PC-9 (cell line): Measurements from ENCODE around the gene ST3GAL6. TPM values are rescaled to one million over a fixed set of nuclear protein-coding genes. Genes with fewer than 3 reads are reported as not detected.

Experiments used
- BruUV-seq: library from RNA; stranded (reverse); fragments of 400-500 nt; replicated peaks from 2 replicates; lab custom pipeline; 2021; lab: Mats Ljungman, UMichigan
- CTCF ChIA-PET: fragments of 300-600 bp; sonication (Branson Sonifier 250); formaldehyde crosslinking; loops from one replicate; lab custom pipeline; 2022; ENCODE audit warnings: antibody characterized with exemption; lab: Charles Lee
- POLR2A ChIA-PET: fragments of 300-600 bp; sonication (Branson Sonifier 250); formaldehyde crosslinking; loops from one replicate; lab custom pipeline; 2022; ENCODE audit warnings: antibody characterized with exemption; ENCODE audit not compliant: unreplicated experiment; lab: Charles Lee
- DNase-seq, 2 experiments: peaks; one replicate each; pipeline versions ENCODE4 v3.0.0 to v3.0.0-alpha.2; 2015 to 2022; ENCODE audit warnings: mixed read lengths in 1 of 2
- H2AFZ ChIP-seq: fragments of 200-600 bp; sonication (generic); 2 replicates; pipeline ENCODE4 v1.8.1; 2017; ENCODE audit warnings: antibody characterized with exemption
- H3F3A ChIP-seq: fragments of 200-600 bp; sonication (generic); 2 replicates; pipeline ENCODE4 v1.8.1; 2017; ENCODE audit warnings: antibody characterized with exemption, mild to moderate bottlenecking, low read depth; ENCODE audit not compliant: insufficient read depth
- H3K27ac ChIP-seq: fragments of 200-600 bp; sonication (generic); 2 replicates; pipeline ENCODE4 v1.6.1; 2016; ENCODE audit warnings: mixed run types
- H3K27me3 ChIP-seq: fragments of 200-600 bp; sonication (generic); 2 replicates; pipeline ENCODE4 v1.6.1; 2016; ENCODE audit warnings: low read depth, mixed run types; ENCODE audit not compliant: insufficient read depth
- H3K36me3 ChIP-seq: fragments of 200-600 bp; sonication (generic); 2 replicates; pipeline ENCODE4 v1.6.1; 2016; ENCODE audit warnings: low read depth, mixed run types
- H3K4me1 ChIP-seq: fragments of 200-600 bp; sonication (generic); replicated peaks from 2 replicates; pipeline ENCODE4 v1.6.1; 2016; ENCODE audit warnings: mixed run types; ENCODE audit not compliant: insufficient read depth
- H3K4me2 ChIP-seq: fragments of 200-600 bp; sonication (generic); 2 replicates; pipeline ENCODE4 v1.6.1; 2017; ENCODE audit warnings: mixed run types
- H3K4me3 ChIP-seq: fragments of 200-600 bp; sonication (generic); 2 replicates; pipeline ENCODE4 v1.6.1; 2016; ENCODE audit warnings: mixed run types
- H3K79me2 ChIP-seq: fragments of 200-600 bp; sonication (generic); 2 replicates; pipeline ENCODE4 v1.6.1; 2017; ENCODE audit warnings: low read depth, mixed run types
- H3K9me2 ChIP-seq: fragments of 200-600 bp; sonication (generic); 2 replicates; pipeline ENCODE4 v1.8.1; 2017; ENCODE audit warnings: mild to moderate bottlenecking; ENCODE audit not compliant: insufficient read depth
- H3K9me3 ChIP-seq: fragments of 200-600 bp; sonication (generic); 2 replicates; pipeline ENCODE4 v1.8.1; 2016; ENCODE audit warnings: low read depth; ENCODE audit not compliant: insufficient read depth
- H4K20me1 ChIP-seq: fragments of 200-600 bp; sonication (generic); 2 replicates; pipeline ENCODE4 v1.8.1; 2017; ENCODE audit not compliant: insufficient read depth
- CTCF ChIP-seq: fragments of 200-600 bp; sonication (generic); conservative IDR thresholded peaks from 2 replicates; pipeline ENCODE4 v1.6.1; 2017; ENCODE audit warnings: mixed run types, antibody characterized with exemption, mild to moderate bottlenecking, moderate library complexity
- EZH2 ChIP-seq: fragments of 200-600 bp; sonication (generic); IDR thresholded peaks from 2 replicates; pipeline ENCODE4 v1.8.0; 2017; ENCODE audit warnings: antibody characterized with exemption, low read depth
- intact Hi-C: fragments of 100-400 bp; cut with micrococcal nuclease; formaldehyde crosslinking; loops from one replicate; pipeline ENCODE4 v1.10.0; 2022; ENCODE audit not compliant: unreplicated experiment
- total RNA-seq: library from RNA; stranded (reverse); gene quantifications from 2 replicates; pipeline ENCODE4 v1.2.3, GENCODE V29; 2021

The ST3GAL6 gene
- total RNA-seq, 1 experiment from 2014 or later: 5.4 TPM

GRCh38 chr3:98786364-98787006 lies 23.3 kb downstream of the ST3GAL6 start:
- Histone ChIP-seq H3F3A (peaks cover 10% of the 10 kb centered on the region; the same call in 1 of the 2 replicates), H3K9me3 (no peaks in the 10 kb centered on the region), H2AFZ (no peak overlapping the region), H3K27me3 (no peaks in the 10 kb centered on the region), H3K4me2 (no peak overlapping the region), H3K4me1 (0 out of 2 replicates have a peak, but pooled peaks cover 7% of the 10 kb centered on the region), H3K9me2 (no peaks in the 10 kb centered on the region), H4K20me1 (no peaks in the 10 kb centered on the region), H3K79me2 (no peaks in the 10 kb centered on the region), H3K36me3 (no peaks in the 10 kb centered on the region), H3K27ac (no peak overlapping the region), H3K4me3 (no peak overlapping the region)
- peak in 1 of 2 experiments; percentile 53 for DNase-seq
- POLR2A ChIA-PET: interaction anchor here (0.6 kb wide), 1 partner anchor 110 kb away, joined by 4 read pairs; no protein-coding TSS in a partner anchor
- no TSS peak for BruUV-seq
- intact Hi-C loops: no loop called here
- CTCF ChIA-PET: interaction anchor here (0.6 kb wide), 1 partner anchor 46 kb away, joined by 8 read pairs; no protein-coding TSS in a partner anchor
- TF ChIP-seq EZH2: no peak

GRCh38 chr3:98787181-98787580 lies 24.0 kb downstream of the ST3GAL6 start:
- H4K20me1 ChIP-seq: no peaks in the 10 kb centered on the region
- no peaks in the 10 kb centered on the region for H3K9me2 ChIP-seq
- ChIA-PET CTCF (interaction anchor here (0.6 kb wide), 1 partner anchor 46 kb away, joined by 8 read pairs; no protein-coding TSS in a partner anchor), POLR2A (no interaction called here)
- 0 out of 2 replicates have a peak, but pooled peaks cover 7% of the 10 kb centered on the region for H3K4me1 ChIP-seq
- no peak overlapping the region for H3K4me3 ChIP-seq
- no peak overlapping the region for H3K27ac ChIP-seq
- H3K9me3 ChIP-seq: no peaks in the 10 kb centered on the region
- TF ChIP-seq EZH2 (no peak), CTCF (no peak)
- intact Hi-C loops: no loop called here
- H3K36me3 ChIP-seq: no peaks in the 10 kb centered on the region
- no peak for DNase-seq
- BruUV-seq: no TSS peak
- H3F3A ChIP-seq: peaks cover 17% of the 10 kb centered on the region; the same call in 1 of the 2 replicates
- no peaks in the 10 kb centered on the region for H3K79me2 ChIP-seq
- no peaks in the 10 kb centered on the region for H3K27me3 ChIP-seq
- H3K4me2 ChIP-seq: no peak overlapping the region
- no peak overlapping the region for H2AFZ ChIP-seq

- TF ChIP-seq CTCF: no peak
- TF ChIP-seq EZH2: no peak
- peaks cover 18% of the 10 kb centered on the region; the same call in 1 of the 2 replicates for H3F3A ChIP-seq
- no peak overlapping the region for H3K4me3 ChIP-seq
- no peak overlapping the region for H3K27ac ChIP-seq
- DNase-seq: no peak
- intact Hi-C loops: no loop called here
- no peaks in the 10 kb centered on the region for H4K20me1 ChIP-seq
- H2AFZ ChIP-seq: no peak overlapping the region
- H3K36me3 ChIP-seq: no peaks in the 10 kb centered on the region
- ChIA-PET CTCF (no interaction called here), POLR2A (no interaction called here)
- no peaks in the 10 kb centered on the region for H3K79me2 ChIP-seq
- H3K4me2 ChIP-seq: no peak overlapping the region
- 0 out of 2 replicates have a peak, but pooled peaks cover 7% of the 10 kb centered on the region for H3K4me1 ChIP-seq
- H3K9me3 ChIP-seq: no peaks in the 10 kb centered on the region
- no TSS peak for BruUV-seq
- H3K27me3 ChIP-seq: no peaks in the 10 kb centered on the region
- peaks cover 2% of the 10 kb centered on the region; the same call in 1 of the 2 replicates for H3K9me2 ChIP-seq
Measured at GRCh38 chr3:98788651-98789050, 25.5 kb downstream of the ST3GAL6 start.
